ENCODE measurements around the gene PDE6H.

DNA sequence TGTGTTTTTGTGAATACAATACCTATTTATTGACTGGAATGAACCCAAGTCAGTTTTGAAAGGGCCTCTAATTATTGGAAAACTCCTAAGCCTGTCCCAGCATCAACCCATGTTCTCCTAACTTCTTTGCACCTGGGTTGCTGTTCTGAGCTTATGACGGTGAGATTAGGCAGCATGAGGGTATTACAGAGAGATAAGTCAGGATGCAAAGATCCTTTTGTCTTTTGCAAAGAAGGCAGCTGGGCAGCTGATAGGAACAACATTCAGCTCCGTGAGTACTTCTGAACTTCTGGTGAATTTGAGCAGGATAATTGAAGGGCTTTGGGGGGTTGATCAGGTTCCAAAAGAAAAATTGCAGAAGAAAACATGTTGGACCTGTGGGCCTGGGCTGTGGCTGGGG lies at the start of gene PDE6H:
- TF ChIP-seq, protein P1, sequence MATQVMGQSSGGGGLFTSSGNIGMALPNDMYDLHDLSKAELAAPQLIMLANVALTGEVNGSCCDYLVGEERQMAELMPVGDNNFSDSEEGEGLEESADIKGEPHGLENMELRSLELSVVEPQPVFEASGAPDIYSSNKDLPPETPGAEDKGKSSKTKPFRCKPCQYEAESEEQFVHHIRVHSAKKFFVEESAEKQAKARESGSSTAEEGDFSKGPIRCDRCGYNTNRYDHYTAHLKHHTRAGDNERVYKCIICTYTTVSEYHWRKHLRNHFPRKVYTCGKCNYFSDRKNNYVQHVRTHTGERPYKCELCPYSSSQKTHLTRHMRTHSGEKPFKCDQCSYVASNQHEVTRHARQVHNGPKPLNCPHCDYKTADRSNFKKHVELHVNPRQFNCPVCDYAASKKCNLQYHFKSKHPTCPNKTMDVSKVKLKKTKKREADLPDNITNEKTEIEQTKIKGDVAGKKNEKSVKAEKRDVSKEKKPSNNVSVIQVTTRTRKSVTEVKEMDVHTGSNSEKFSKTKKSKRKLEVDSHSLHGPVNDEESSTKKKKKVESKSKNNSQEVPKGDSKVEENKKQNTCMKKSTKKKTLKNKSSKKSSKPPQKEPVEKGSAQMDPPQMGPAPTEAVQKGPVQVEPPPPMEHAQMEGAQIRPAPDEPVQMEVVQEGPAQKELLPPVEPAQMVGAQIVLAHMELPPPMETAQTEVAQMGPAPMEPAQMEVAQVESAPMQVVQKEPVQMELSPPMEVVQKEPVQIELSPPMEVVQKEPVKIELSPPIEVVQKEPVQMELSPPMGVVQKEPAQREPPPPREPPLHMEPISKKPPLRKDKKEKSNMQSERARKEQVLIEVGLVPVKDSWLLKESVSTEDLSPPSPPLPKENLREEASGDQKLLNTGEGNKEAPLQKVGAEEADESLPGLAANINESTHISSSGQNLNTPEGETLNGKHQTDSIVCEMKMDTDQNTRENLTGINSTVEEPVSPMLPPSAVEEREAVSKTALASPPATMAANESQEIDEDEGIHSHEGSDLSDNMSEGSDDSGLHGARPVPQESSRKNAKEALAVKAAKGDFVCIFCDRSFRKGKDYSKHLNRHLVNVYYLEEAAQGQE (IDR thresholded peaks at IDR 0.05): no peak
- TF ChIP-seq, protein P2, sequence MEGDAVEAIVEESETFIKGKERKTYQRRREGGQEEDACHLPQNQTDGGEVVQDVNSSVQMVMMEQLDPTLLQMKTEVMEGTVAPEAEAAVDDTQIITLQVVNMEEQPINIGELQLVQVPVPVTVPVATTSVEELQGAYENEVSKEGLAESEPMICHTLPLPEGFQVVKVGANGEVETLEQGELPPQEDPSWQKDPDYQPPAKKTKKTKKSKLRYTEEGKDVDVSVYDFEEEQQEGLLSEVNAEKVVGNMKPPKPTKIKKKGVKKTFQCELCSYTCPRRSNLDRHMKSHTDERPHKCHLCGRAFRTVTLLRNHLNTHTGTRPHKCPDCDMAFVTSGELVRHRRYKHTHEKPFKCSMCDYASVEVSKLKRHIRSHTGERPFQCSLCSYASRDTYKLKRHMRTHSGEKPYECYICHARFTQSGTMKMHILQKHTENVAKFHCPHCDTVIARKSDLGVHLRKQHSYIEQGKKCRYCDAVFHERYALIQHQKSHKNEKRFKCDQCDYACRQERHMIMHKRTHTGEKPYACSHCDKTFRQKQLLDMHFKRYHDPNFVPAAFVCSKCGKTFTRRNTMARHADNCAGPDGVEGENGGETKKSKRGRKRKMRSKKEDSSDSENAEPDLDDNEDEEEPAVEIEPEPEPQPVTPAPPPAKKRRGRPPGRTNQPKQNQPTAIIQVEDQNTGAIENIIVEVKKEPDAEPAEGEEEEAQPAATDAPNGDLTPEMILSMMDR (IDR thresholded peaks at IDR 0.05; ENCODE audit: low read depth, low read length, missing input control): no peak
- TF ChIP-seq ATF3 (IDR thresholded peaks at IDR 0.05): no peak
- no peak for TF ChIP-seq TAF1 (conservative IDR thresholded peaks at IDR 0.05)
- no peak for TF ChIP-seq RAD21 (IDR thresholded peaks at IDR 0.05)
- no peak for TF ChIP-seq EGR1 (IDR thresholded peaks at IDR 0.05; ENCODE audit: low read depth in 2 of 2)
- TF ChIP-seq HNF4G (IDR thresholded peaks at IDR 0.05): no peak
- TF ChIP-seq YY1 (IDR thresholded peaks at IDR 0.05): no peak
- TF ChIP-seq, protein P3, sequence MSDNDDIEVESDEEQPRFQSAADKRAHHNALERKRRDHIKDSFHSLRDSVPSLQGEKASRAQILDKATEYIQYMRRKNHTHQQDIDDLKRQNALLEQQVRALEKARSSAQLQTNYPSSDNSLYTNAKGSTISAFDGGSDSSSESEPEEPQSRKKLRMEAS (IDR thresholded peaks at IDR 0.05): no peak
- no peak for TF ChIP-seq JUND (IDR thresholded peaks at IDR 0.05)
- no peak for TF ChIP-seq GABPA (IDR thresholded peaks at IDR 0.05 in 1 of 2, conservative IDR thresholded peaks at IDR 0.05 in 1 of 2)
- TF ChIP-seq RXRA (IDR thresholded peaks at IDR 0.05): no peak

Data from liver (tissue), 3 donors.